OCI-LY7 (cell line): ENCODE measurements around the gene CDH23. TPM values are rescaled to one million over a fixed set of nuclear protein-coding genes. Genes with fewer than 3 reads are reported as not detected.

Experiments
- BruUV-seq: library from RNA; stranded (reverse); fragments of 400-500 nt; replicated peaks from 2 replicates; lab custom pipeline; 2021; lab: Mats Ljungman, UMichigan
- CTCF ChIA-PET: fragments of 300-600 bp; sonication (Branson Sonifier 250); formaldehyde crosslinking; loops from one replicate; lab custom pipeline; 2022; ENCODE audit warnings: antibody characterized with exemption; ENCODE audit not compliant: unreplicated experiment; lab: Charles Lee
- POLR2A ChIA-PET: fragments of 300-600 bp; sonication (Branson Sonifier 250); formaldehyde crosslinking; loops from one replicate; lab custom pipeline; 2022; ENCODE audit warnings: antibody characterized with exemption; lab: Charles Lee
- DNase-seq: peaks from one replicate; pipeline ENCODE4 v3.0.0-alpha.2; 2015; ENCODE audit warnings: low spot score
- H2AFZ ChIP-seq: fragments of 200-600 bp; sonication (generic), shearing (Covaris generic); 2 replicates; pipeline ENCODE4 v1.6.1; 2014; ENCODE audit warnings: mild to moderate bottlenecking, antibody characterized with exemption, low read length, moderate library complexity
- H3K27ac ChIP-seq: fragments of 200-600 bp; sonication (generic); 2 replicates; pipeline ENCODE4 v1.5.1; 2014; ENCODE audit warnings: mixed run types, low read depth, mild to moderate bottlenecking, moderate library complexity, low read length, inconsistent platforms; ENCODE audit not compliant: poor library complexity, severe bottlenecking
- H3K36me3 ChIP-seq: fragments of 200-600 bp; sonication (generic); 2 replicates; pipeline ENCODE4 v1.6.1; 2014; ENCODE audit warnings: mild to moderate bottlenecking, antibody characterized with exemption, low read length, moderate library complexity, mixed read lengths; ENCODE audit not compliant: insufficient read depth
- H3K4me1 ChIP-seq: fragments of 200-600 bp; sonication (generic); 2 replicates; pipeline ENCODE4 v1.5.1; 2014; ENCODE audit warnings: mild to moderate bottlenecking, low read length; ENCODE audit not compliant: insufficient read depth, poor library complexity, severe bottlenecking
- H3K4me2 ChIP-seq: fragments of 200-600 bp; sonication (generic); 2 replicates; pipeline ENCODE4 v1.6.1; 2014; ENCODE audit warnings: mild to moderate bottlenecking, low read length
- H3K4me3 ChIP-seq: fragments of 200-600 bp; sonication (generic); 2 replicates; pipeline ENCODE4 v1.5.1; 2014; ENCODE audit warnings: mild to moderate bottlenecking, low read depth, low read length; ENCODE audit not compliant: poor library complexity, severe bottlenecking
- H3K79me2 ChIP-seq: fragments of 200-600 bp; sonication (generic); 2 replicates; pipeline ENCODE4 v1.6.1; 2016; ENCODE audit warnings: low read depth, mild to moderate bottlenecking, low read length, moderate library complexity, mixed read lengths; ENCODE audit not compliant: insufficient read depth
- H3K9me2 ChIP-seq: fragments of 200-600 bp; sonication (generic); 2 replicates; pipeline ENCODE4 v1.6.1; 2016; ENCODE audit warnings: mild to moderate bottlenecking, low read length, mixed read lengths; ENCODE audit not compliant: insufficient read depth
- H3K9me3 ChIP-seq: fragments of 200-600 bp; sonication (generic); 2 replicates; pipeline ENCODE4 v1.6.1; 2014; ENCODE audit warnings: mild to moderate bottlenecking, mixed run types, low read length, mixed read lengths
- H4K20me1 ChIP-seq: fragments of 200-600 bp; sonication (generic); 2 replicates; pipeline ENCODE4 v1.6.1; 2014; ENCODE audit warnings: mild to moderate bottlenecking, antibody characterized with exemption, low read length, moderate library complexity, mixed read lengths; ENCODE audit not compliant: insufficient read depth
- CTCF ChIP-seq: fragments of 200-600 bp; sonication (generic); conservative IDR thresholded peaks from 2 replicates; pipeline ENCODE4 v1.5.1; 2014; ENCODE audit warnings: mild to moderate bottlenecking, antibody characterized with exemption, low read length, moderate library complexity, mixed read lengths
- EZH2phosphoT487 ChIP-seq: fragments of 200-600 bp; sonication (generic); IDR thresholded peaks from 2 replicates; pipeline ENCODE4 v1.6.1; 2018; ENCODE audit warnings: low read depth, borderline replicate concordance, mild to moderate bottlenecking, mixed run types, antibody characterized with exemption, low read length, moderate library complexity, mixed read lengths
- intact Hi-C: fragments of 100-400 bp; cut with micrococcal nuclease; formaldehyde crosslinking; loops from one replicate; pipeline ENCODE4 v1.10.0; 2022; ENCODE audit not compliant: unreplicated experiment
- total RNA-seq, 2 experiments: library from RNA; depleted of rRNA in 1 of 2; stranded (reverse); fragments of >200 nt in 1 of 2; shearing (Covaris generic) in 1 of 2; gene quantifications; 2 replicates each; pipeline ENCODE4 v1.2.3, GENCODE V29; 2014 to 2022

The CDH23 gene
- total RNA-seq, 2 experiments from 2014 or later, result 0.92 to 9.9 TPM

GRCh38 chr10:71687077-71687476 lies 290.4 kb downstream of the CDH23 start:
- no peak overlapping the region for H3K4me3 ChIP-seq
- no peak overlapping the region for H2AFZ ChIP-seq
- no peak overlapping the region for H3K4me2 ChIP-seq
- 0 out of 2 replicates have a peak, but pooled peaks cover 3% of the 10 kb centered on the region for H3K9me3 ChIP-seq
- ChIA-PET CTCF (no interaction called here), POLR2A (no interaction called here)
- no peak for DNase-seq
- BruUV-seq, result no TSS peak
- no peak overlapping the region for H3K27ac ChIP-seq
- TF ChIP-seq EZH2phosphoT487 (no peak), CTCF (no peak)
- H4K20me1 ChIP-seq, result no peaks in the 10 kb centered on the region
- no peaks in the 10 kb centered on the region for H3K9me2 ChIP-seq
- no peaks in the 10 kb centered on the region for H3K36me3 ChIP-seq
- intact Hi-C loops, result no loop called here
- no peaks in the 10 kb centered on the region for H3K79me2 ChIP-seq
- peaks cover 10% of the 10 kb centered on the region for H3K4me1 ChIP-seq

- intact Hi-C loops, result no loop called here
- Histone ChIP-seq H3K79me2 (no peaks in the 10 kb centered on the region), H3K9me3 (0 out of 2 replicates have a peak, but pooled peaks cover 3% of the 10 kb centered on the region), H2AFZ (no peak overlapping the region), H3K27ac (no peak overlapping the region), H3K4me1 (peaks cover 10% of the 10 kb centered on the region), H3K36me3 (no peaks in the 10 kb centered on the region), H4K20me1 (no peaks in the 10 kb centered on the region), H3K4me2 (no peak overlapping the region), H3K4me3 (no peak overlapping the region), H3K9me2 (no peaks in the 10 kb centered on the region)
- no TSS peak for BruUV-seq
- DNase-seq, result no peak
- CTCF ChIA-PET, result no interaction called here
- no peak for TF ChIP-seq EZH2phosphoT487
- TF ChIP-seq CTCF, result no peak
- POLR2A ChIA-PET, result no interaction called here
Observed at GRCh38 chr10:71687480-71687879, 290.8 kb downstream of the CDH23 start.

GRCh38 chr10:71688256-71688655 lies 291.5 kb downstream of the CDH23 start:
- TF ChIP-seq EZH2phosphoT487, result no peak
- no peak for TF ChIP-seq CTCF
- no peaks in the 10 kb centered on the region for H3K9me2 ChIP-seq
- no peaks in the 10 kb centered on the region for H3K36me3 ChIP-seq
- H4K20me1 ChIP-seq, result no peaks in the 10 kb centered on the region
- H3K79me2 ChIP-seq, result no peaks in the 10 kb centered on the region
- intact Hi-C loops, result no loop called here
- H3K4me1 ChIP-seq, result peaks cover 16% of the 10 kb centered on the region
- no peak overlapping the region for H3K27ac ChIP-seq
- H3K4me3 ChIP-seq, result no peak overlapping the region
- H3K9me3 ChIP-seq, result 0 out of 2 replicates have a peak, but pooled peaks cover 3% of the 10 kb centered on the region
- ChIA-PET POLR2A (no interaction called here), CTCF (no interaction called here)
- no peak for DNase-seq
- no peak overlapping the region for H3K4me2 ChIP-seq
- no peak overlapping the region for H2AFZ ChIP-seq
- no TSS peak for BruUV-seq
